Stimulated activated effector memory CD8-positive, alpha-beta T cell treated with anti-CD3 and anti-CD28 coated beads, Interleukin-12 subunit alpha, Interleukin-12 subunit beta, amount 100 ng/mL, for 72 hours (primary cell): ENCODE data around the gene NKAIN2.
"Not testable (repeated sequence)": the region's sequence is repeated elsewhere in the genome, so short reads cannot be mapped to it uniquely, and the experiment has no call there.

Experiments
- ATAC-seq: fragments of 150-1000 bp; cut with Tn5 transposase; 2 replicates; pipeline ENCODE4 v1.10.0; 2021
- DNase-seq, 2 donors: peaks; one replicate each; pipeline ENCODE4 v3.0.0; 2021 to 2022; ENCODE audit warnings: low spot score in 2 of 2
- H3K27ac Mint-ChIP-seq: one replicate; pipeline ENCODE4 v1.8.0; 2022; ENCODE audit warnings: mild to moderate bottlenecking, mixed read lengths
- H3K36me3 Mint-ChIP-seq: one replicate; pipeline ENCODE4 v1.8.0; 2022; ENCODE audit warnings: mild to moderate bottlenecking, mixed read lengths
- H3K4me1 Mint-ChIP-seq: one replicate; pipeline ENCODE4 v1.8.0; 2022; ENCODE audit warnings: mixed read lengths
- H3K4me3 Mint-ChIP-seq: one replicate; pipeline ENCODE4 v1.8.0; 2022; ENCODE audit warnings: mild to moderate bottlenecking, mixed read lengths
- H3K9me3 Mint-ChIP-seq: one replicate; pipeline ENCODE4 v1.8.0; 2022; ENCODE audit warnings: mixed read lengths

The NKAIN2 gene

DNA sequence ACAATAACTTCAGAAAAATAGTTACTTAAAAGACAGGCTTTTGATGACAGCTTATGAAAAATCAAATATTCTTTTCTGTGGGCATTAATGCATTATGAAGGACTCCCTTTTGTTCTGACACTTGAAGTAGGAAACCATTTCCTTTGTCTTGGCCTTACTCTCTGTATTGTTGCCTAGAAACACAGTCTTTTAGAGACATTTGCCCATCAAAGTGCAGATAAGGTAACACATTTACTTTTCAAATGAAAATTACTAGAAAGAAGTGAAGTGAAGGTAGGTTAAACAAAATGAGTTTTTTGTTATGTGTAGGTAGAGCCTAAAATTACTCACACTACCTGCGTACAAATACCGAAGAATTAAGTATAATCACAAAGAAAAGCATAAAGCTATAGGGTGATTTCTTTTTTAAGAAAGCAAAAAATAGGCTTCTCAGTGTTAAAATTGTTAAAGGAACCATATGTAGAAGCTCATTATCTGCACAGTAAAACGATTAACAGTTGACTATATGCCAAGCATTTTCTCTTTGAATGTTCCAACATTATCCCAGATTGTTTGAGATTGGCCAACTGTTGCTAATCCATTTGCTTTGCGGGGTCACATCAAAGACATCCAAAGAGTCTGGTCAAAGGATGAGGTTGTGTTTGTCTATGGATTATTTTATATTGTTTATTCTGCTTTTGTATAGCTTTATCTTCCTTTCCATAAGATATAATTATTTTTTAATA is 616.6 kb downstream of the NKAIN2 start:
- Mint-ChIP-seq H3K27ac (no peak overlapping the region), H3K4me3 (no peak overlapping the region), H3K9me3 (peaks cover 10% of the 10 kb centered on the region), H3K36me3 (no peaks in the 10 kb centered on the region), H3K4me1 (no peaks in the 10 kb centered on the region)
- ATAC-seq: no peak
- DNase-seq: no peak

DNA sequence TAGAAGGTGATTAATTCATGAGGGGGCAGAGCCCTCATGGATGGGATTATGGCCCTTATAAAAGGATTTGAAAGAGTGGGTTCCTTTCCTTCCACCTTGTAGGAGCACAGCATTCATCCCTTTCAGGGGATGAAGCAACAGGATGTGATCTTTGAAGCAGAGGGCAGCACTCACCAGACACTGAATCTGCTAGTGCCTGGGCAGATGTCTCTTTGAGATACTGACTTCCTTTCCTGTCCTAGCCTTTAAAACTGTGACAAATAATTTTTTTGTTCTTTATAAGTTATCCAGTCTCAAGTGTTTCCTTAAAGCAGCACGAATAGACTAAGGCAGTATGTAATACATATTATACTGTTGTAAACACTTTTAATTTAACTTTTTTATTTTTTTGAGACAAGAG is 620.0 kb downstream of the NKAIN2 start:
- Mint-ChIP-seq H3K36me3 (no peaks in the 10 kb centered on the region), H3K4me1 (no peaks in the 10 kb centered on the region), H3K9me3 (peaks cover 18% of the 10 kb centered on the region), H3K27ac (no peak overlapping the region), H3K4me3 (no peak overlapping the region)
- no peak for DNase-seq
- no peak for ATAC-seq

DNA sequence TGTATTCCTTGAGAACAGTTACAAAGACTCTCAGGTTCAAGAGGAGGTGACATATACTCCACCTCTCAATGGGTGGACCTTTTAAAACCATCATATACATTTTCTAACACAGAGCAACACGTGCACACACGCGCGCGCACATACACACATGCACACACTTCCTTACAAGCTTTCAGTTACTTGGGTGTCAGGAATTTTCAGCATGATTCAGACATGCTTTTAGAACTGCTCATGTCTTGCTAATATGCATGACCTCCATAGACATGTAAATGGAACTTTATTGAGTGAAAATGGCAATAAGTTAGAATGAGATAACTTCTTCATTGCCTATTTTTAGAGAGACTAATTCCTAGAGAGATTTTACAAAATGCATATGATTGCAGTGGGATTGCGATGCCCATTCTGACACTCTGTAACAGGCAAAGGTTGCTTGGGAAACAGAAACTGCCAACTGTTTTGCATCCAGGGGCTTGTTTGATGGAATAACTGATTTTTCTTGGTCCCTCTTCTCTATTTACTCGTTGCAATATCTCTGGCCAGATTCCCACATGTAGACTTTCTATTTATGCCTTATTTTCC is 627.2 kb downstream of the NKAIN2 start:
- Mint-ChIP-seq H3K36me3 (no peaks in the 10 kb centered on the region), H3K9me3 (peaks cover 13% of the 10 kb centered on the region), H3K27ac (no peak overlapping the region), H3K4me3 (no peak overlapping the region), H3K4me1 (no peaks in the 10 kb centered on the region)
- DNase-seq (no peak), ATAC-seq (no peak)

DNA sequence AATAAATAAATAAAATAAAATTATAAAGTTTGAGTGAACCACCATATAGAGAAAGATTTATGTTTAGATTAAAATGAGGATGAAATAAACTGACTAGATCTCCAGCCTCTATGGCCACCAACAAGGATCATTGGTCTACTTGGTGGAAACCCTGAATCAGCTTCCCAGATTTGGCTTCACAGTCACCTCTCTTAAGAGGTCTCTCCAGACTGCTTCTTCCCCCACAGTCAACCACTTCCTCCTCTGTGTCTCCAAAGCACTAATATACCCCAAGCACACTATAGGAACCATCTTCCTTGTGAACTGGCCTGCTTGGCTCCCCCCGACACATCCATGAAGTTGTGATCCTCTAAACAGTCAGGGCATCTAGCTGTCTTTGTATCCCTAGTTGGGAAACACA is 629.0 kb downstream of the NKAIN2 start:
- ATAC-seq (no peak), DNase-seq (no peak)
- Mint-ChIP-seq H3K36me3 (no peaks in the 10 kb centered on the region), H3K4me3 (no peak overlapping the region), H3K4me1 (no peaks in the 10 kb centered on the region), H3K9me3 (peaks cover 12% of the 10 kb centered on the region), H3K27ac (no peak overlapping the region)

DNA sequence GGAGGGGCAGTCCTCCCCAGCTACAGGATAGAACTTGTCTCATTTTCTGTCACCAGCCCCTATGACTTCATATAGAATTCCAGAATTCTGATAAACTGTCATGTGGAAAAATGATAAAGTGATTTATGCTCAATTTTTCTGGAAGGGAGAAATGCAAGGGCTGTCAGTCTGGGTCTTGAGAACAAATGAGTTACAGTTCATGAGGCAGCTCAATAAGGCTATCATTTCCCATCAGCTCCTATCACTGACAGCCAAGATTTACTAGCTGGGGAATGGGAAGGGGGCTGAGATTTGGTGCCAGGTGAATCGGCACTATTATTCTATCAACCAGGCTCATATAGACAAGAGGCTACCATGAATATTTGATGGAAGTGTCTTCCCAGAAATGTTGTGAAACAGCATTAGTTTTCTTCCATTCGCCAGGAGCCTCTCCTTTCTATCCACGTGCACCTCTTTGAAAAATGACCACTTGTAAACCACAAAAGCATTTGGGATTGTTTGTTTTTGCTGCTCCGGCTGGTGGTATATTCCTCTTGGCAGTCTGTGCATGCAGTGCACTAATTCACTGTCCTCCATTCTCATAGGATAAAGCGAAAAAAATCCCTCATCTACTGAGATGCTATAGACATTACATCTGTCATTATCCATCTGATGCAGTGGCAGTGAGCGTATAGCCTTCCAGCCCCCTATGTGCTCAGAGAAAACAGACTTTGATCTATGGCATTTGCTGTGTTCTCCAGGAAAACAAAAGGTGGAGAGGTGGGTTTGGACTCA is 629.9 kb downstream of the NKAIN2 start:
- no peak overlapping the region for H3K4me3 Mint-ChIP-seq
- no peak overlapping the region for H3K27ac Mint-ChIP-seq
- DNase-seq (no peak), ATAC-seq (no peak)
- peaks cover 9% of the 10 kb centered on the region for H3K9me3 Mint-ChIP-seq
- H3K4me1 Mint-ChIP-seq: no peaks in the 10 kb centered on the region
- H3K36me3 Mint-ChIP-seq: no peaks in the 10 kb centered on the region

DNA sequence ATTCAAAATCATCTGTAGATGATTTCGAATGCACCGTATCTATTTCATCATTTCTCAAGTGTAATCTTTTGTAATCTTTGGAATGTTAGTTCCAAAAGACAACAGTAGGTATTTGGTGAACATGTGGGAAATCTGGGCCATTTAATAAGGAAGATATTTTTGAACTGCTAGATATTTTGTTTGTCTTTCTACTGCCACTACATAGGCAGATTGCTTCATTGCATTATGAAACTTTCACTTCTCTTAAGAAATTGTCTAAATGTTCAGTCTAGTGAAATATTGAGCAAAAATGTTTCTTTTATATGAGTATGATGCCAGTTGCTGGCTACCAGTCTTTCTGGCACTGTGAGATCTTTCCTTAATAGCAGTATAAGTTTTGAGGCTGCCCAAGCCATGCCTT is 630.8 kb downstream of the NKAIN2 start:
- Mint-ChIP-seq H3K9me3 (peaks cover 11% of the 10 kb centered on the region), H3K4me1 (no peaks in the 10 kb centered on the region), H3K27ac (no peak overlapping the region), H3K36me3 (no peaks in the 10 kb centered on the region), H3K4me3 (no peak overlapping the region)
- no peak for DNase-seq
- no peak for ATAC-seq

DNA sequence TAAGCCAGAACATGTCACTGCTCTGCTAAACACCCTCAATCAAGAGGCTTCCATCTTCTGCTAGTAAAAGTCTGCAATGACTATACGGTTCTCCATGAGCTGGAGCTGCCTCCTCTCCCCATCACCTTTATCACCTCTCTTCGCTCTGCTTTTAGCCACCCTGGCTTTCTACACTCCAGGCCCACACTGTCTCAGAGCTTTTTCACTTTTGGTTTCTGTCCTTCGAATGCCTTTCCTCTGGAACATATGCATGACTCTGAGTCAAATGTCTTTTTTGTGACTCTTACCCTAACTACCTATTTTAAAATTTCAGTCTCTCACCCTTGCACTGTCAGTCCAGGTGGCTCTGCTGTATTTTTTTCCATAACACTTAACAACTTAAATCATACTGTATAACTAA is 633.1 kb downstream of the NKAIN2 start:
- Mint-ChIP-seq H3K27ac (no peak overlapping the region), H3K4me1 (no peaks in the 10 kb centered on the region), H3K9me3 (peaks cover 13% of the 10 kb centered on the region), H3K4me3 (no peak overlapping the region), H3K36me3 (no peaks in the 10 kb centered on the region)
- DNase-seq (no peak), ATAC-seq (no peak)

DNA sequence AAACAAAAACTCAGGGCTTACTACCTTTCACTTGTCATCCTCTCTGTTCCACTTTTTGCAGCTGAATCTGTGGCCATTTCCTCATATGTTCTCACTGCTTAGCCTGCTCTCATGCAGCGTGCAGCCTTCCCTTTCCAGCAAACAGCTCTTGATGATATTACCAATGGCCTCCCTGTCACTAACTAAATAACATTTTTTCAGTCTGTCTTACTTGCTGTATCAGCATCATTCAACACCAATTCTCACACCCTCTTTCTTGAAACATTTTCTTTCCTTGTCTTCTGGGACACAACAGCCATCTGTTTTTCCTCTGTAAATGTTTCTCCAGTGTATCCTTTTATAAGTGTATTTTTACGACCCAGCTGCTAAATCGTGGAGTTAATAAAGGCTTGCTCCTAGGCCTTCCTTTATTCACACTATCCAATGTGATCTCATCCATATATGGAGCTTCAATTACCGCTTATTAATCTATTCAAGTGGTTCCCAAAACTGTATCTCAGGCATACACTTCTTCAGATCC is 634.9 kb downstream of the NKAIN2 start:
- Mint-ChIP-seq H3K27ac (no peak overlapping the region), H3K9me3 (peaks cover 13% of the 10 kb centered on the region), H3K4me3 (no peak overlapping the region), H3K36me3 (no peaks in the 10 kb centered on the region), H3K4me1 (no peaks in the 10 kb centered on the region)
- DNase-seq: no peak
- ATAC-seq: no peak

DNA sequence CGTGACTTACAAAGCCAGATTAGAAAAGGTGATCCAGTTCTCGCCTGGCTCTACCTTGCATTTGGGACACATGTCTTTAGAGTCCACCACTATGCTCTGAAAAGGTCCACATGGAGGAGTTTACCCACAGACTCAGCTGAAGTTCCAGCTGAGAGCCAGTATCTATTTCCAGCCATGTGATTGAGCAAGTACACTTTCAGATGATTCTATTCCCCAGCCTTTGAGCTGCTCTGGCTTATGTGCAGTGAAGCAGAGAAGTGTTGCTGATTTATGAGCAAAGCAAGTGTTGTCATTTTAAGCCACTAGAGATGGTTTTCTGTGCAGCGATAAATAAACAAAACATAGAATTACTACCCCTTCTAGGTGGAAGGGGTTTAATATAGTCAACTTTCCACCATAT is 637.8 kb downstream of the NKAIN2 start:
- DNase-seq (no peak), ATAC-seq (no peak)
- Mint-ChIP-seq H3K4me1 (no peaks in the 10 kb centered on the region), H3K27ac (no peak overlapping the region), H3K36me3 (no peaks in the 10 kb centered on the region), H3K4me3 (no peak overlapping the region), H3K9me3 (peaks cover 13% of the 10 kb centered on the region)

DNA sequence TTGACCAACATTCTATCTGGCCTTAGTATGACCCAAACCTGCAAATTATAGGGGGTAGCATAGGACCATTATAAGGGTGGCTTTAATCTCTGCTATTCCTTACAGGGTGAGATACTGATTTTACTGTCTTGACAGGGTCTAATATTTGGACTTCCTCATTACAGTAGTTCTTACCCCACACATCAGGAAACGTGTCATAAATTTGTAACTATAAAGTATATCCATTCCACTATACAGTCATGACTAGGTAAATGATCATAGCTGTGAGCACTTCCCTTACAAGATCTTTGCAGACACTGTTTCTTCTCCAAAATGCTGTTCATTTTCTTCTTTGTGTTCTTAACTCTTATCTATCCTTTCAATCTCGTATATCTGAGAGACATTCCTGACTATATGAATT is 639.9 kb downstream of the NKAIN2 start:
- peaks cover 9% of the 10 kb centered on the region for H3K9me3 Mint-ChIP-seq
- ATAC-seq: no peak
- DNase-seq: no peak

DNA sequence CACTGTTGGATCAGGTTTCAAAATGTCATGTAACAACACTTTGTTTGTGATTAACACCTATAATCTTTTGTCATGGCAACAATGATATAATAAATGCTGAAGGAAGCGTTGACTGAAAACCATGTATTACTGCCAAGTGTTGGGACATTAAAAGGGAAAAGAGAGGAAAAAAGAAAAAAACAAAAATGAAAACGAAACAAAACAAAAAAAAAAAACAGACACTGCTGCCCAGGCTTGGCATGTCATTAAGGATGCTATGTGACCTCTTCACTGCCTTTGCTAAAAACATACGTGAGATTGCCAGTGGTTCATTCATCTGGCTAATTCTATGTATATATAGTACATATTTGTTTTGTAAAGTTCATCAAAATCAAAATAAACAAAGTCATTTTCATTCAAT is 641.9 kb downstream of the NKAIN2 start:
- Mint-ChIP-seq H3K27ac (no peak overlapping the region), H3K36me3 (no peaks in the 10 kb centered on the region), H3K4me1 (no peaks in the 10 kb centered on the region), H3K9me3 (peaks cover 2% of the 10 kb centered on the region), H3K4me3 (no peak overlapping the region)
- no peak for DNase-seq
- ATAC-seq: no peak

More for the DNA sequence above, 639.9 kb downstream of the NKAIN2 start:
- no peaks in the 10 kb centered on the region for H3K36me3 Mint-ChIP-seq
- H3K27ac Mint-ChIP-seq: no peak overlapping the region
- no peaks in the 10 kb centered on the region for H3K4me1 Mint-ChIP-seq
- no peak overlapping the region for H3K4me3 Mint-ChIP-seq

DNA sequence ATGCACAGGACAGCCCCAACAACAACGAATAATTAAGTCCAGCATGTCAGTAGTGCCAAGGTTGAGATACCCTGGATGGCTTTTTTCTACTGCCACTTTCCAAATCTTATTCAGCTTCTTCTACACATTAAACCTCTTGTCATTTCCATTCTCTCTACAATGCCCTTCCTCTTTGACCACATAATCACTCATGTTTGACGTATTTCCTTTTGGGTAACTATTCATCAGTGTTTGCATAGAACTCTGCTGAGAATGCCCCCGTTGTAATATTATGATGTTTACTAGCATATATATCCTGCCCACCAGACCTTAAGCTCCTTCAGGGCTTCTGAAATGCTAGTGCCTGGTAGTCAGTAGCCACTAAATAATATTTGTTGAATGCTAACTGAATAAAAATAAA is 643.3 kb downstream of the NKAIN2 start:
- Mint-ChIP-seq H3K9me3 (peaks cover 2% of the 10 kb centered on the region), H3K4me3 (no peak overlapping the region), H3K4me1 (no peaks in the 10 kb centered on the region), H3K27ac (no peak overlapping the region), H3K36me3 (no peaks in the 10 kb centered on the region)
- DNase-seq (no peak), ATAC-seq (no peak)

DNA sequence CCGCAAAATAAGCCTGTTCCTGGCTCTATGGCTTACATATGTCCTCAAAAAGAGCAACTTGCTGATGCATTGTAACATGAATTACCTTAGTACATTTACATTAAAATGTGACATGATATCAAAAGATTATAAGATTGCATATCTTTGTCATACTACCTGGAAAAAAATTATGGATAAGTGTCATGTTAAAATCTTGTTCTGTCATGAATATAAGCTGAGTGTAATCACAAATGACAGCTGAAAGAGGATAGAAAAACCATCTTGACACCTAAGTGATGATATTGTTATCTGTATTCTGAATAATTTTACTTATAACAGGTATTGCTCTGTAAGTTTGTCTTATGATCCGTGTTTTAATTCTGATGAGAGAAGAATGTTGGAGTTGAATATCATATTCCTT is 655.6 kb downstream of the NKAIN2 start:
- ATAC-seq (no peak), DNase-seq (no peak)
- H3K9me3 Mint-ChIP-seq: peaks cover 11% of the 10 kb centered on the region
- H3K4me1 Mint-ChIP-seq: no peaks in the 10 kb centered on the region
- H3K4me3 Mint-ChIP-seq: no peak overlapping the region
- no peaks in the 10 kb centered on the region for H3K36me3 Mint-ChIP-seq
- H3K27ac Mint-ChIP-seq: no peak overlapping the region

DNA sequence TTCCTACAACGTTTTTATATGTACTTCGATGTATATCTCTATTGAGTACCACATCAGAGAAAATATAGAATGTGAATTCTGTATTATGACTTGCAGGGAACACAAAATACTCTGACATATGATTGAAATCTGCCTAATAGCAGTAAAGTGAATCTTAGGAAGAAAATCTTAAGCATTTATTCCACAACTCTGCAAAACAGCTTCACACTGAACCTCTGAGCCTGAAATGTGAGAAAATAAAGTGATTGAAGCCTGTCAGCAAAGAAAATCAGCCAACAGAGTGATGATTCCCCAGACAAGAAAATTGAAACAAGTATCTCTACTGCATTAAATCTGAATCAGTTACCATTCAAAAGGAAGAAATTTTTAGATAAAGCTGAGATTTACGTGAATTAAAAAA is 659.1 kb downstream of the NKAIN2 start:
- H3K27ac Mint-ChIP-seq: no peak overlapping the region
- DNase-seq (no peak), ATAC-seq (no peak)
- peaks cover 11% of the 10 kb centered on the region for H3K9me3 Mint-ChIP-seq
- no peaks in the 10 kb centered on the region for H3K4me1 Mint-ChIP-seq
- no peak overlapping the region for H3K4me3 Mint-ChIP-seq
- no peaks in the 10 kb centered on the region for H3K36me3 Mint-ChIP-seq

DNA sequence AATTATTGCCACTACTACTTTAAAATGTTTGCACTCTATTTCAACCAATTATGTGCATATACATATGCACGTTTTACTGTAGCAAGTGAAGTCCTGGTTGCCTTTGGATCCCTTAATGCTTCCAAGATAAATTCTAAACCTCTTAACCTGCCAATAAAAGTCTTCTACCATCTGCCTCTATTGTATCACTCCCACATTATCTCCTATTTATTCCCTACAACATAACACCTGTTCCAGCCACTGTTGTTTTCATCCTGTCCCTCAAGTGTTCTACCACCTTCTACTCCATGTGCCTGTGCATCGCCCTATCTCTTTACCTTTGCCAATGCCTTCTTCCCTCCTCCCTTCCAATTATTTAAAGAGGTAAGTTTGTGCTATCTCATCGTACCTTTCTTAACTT is 659.6 kb downstream of the NKAIN2 start:
- H3K4me3 Mint-ChIP-seq: no peak overlapping the region
- H3K27ac Mint-ChIP-seq: no peak overlapping the region
- H3K9me3 Mint-ChIP-seq: peaks cover 11% of the 10 kb centered on the region
- ATAC-seq (no peak), DNase-seq (no peak)
- no peaks in the 10 kb centered on the region for H3K36me3 Mint-ChIP-seq
- no peaks in the 10 kb centered on the region for H3K4me1 Mint-ChIP-seq

DNA sequence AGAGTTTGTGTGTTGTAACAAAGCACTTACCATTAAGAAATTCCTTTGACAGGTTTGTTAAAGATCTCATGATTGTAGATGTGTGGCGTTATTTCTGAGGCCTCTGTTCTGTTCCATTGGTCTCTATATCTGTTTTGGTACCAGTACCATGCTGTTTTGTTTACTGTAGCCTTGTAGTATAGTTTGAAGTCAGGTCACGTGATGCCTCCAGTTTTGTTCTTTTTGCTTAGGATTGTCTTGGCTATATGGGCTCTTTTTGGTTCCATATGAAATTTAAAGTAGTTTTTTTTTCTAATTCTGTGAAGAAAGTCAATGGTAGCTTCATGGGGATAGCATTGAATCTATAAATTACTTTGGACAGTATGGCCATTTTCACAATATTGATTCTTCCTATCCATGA is 660.9 kb downstream of the NKAIN2 start:
- not testable (repeated sequence) for H3K36me3 Mint-ChIP-seq

More for the DNA sequence above, 660.9 kb downstream of the NKAIN2 start:
- not testable (repeated sequence) for H3K4me1 Mint-ChIP-seq, ATAC-seq, DNase-seq, H3K27ac Mint-ChIP-seq, H3K4me3 Mint-ChIP-seq
- peaks cover 11% of the 10 kb centered on the region for H3K9me3 Mint-ChIP-seq
